ENCODE data around the gene MNT.
A peak's percentile ranks its signal among the peaks of the same experiment; 100 is the strongest.

MNT gene

GRCh38 chr17:2405247-2405926, 4.5 kb upstream of the MNT start:
- H3K27ac ChIP-seq, result no peak overlapping the region
- TF ChIP-seq ZFX (IDR thresholded peaks at IDR 0.05; ENCODE audit: borderline replicate concordance), result no peak
- TF ChIP-seq, protein P1, sequence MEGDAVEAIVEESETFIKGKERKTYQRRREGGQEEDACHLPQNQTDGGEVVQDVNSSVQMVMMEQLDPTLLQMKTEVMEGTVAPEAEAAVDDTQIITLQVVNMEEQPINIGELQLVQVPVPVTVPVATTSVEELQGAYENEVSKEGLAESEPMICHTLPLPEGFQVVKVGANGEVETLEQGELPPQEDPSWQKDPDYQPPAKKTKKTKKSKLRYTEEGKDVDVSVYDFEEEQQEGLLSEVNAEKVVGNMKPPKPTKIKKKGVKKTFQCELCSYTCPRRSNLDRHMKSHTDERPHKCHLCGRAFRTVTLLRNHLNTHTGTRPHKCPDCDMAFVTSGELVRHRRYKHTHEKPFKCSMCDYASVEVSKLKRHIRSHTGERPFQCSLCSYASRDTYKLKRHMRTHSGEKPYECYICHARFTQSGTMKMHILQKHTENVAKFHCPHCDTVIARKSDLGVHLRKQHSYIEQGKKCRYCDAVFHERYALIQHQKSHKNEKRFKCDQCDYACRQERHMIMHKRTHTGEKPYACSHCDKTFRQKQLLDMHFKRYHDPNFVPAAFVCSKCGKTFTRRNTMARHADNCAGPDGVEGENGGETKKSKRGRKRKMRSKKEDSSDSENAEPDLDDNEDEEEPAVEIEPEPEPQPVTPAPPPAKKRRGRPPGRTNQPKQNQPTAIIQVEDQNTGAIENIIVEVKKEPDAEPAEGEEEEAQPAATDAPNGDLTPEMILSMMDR (IDR thresholded peaks at IDR 0.05), result no peak

DNA sequence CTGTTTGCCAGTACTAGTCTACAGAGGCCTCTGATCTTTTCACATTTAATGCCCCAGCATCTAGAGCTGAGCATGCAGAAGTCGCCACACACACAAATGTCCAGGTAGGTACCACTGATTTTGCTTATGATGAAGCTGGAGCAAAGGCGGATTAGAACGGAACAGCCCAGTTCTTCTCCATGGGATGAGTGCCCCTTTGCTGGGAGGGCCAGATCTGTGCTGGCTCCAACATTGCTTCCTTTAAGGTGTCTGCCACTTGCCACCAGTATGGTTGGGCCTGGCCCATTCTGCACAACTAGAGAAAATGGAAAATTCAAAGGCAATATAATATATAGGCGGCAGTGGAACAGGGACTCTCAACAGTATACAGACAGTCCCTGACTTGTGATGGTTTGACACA, 2.2 kb upstream of the MNT start:
- no peak overlapping the region for H3K27ac ChIP-seq
- TF ChIP-seq, protein P1 (IDR thresholded peaks at IDR 0.05), result no peak
- TF ChIP-seq ZFX (IDR thresholded peaks at IDR 0.05; ENCODE audit: borderline replicate concordance), result no peak

DNA sequence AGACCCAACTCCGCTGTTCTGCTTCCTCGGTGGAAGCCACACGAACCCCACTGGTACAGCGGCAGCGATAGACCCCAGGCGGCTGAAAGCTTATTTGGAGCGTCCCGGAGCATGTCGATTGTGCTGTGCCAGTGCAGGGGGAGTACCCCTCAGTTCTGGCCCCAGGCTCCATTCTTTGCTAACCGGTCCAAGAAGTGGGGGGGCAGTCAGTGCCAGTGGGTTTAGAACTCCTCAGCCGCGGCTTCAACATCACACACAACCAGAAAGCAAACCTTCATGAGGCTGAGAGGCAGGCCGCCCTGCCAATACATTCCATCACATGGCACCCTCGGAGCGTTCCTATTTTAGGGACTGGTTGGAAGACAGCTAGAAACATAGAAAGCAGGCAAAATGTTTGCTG, 1.7 kb upstream of the MNT start:
- TF ChIP-seq, protein P1 (IDR thresholded peaks at IDR 0.05), result no peak
- no peak for TF ChIP-seq ZFX (IDR thresholded peaks at IDR 0.05; ENCODE audit: borderline replicate concordance)
- peak overlapping the region; percentile 94 for H3K27ac ChIP-seq

DNA sequence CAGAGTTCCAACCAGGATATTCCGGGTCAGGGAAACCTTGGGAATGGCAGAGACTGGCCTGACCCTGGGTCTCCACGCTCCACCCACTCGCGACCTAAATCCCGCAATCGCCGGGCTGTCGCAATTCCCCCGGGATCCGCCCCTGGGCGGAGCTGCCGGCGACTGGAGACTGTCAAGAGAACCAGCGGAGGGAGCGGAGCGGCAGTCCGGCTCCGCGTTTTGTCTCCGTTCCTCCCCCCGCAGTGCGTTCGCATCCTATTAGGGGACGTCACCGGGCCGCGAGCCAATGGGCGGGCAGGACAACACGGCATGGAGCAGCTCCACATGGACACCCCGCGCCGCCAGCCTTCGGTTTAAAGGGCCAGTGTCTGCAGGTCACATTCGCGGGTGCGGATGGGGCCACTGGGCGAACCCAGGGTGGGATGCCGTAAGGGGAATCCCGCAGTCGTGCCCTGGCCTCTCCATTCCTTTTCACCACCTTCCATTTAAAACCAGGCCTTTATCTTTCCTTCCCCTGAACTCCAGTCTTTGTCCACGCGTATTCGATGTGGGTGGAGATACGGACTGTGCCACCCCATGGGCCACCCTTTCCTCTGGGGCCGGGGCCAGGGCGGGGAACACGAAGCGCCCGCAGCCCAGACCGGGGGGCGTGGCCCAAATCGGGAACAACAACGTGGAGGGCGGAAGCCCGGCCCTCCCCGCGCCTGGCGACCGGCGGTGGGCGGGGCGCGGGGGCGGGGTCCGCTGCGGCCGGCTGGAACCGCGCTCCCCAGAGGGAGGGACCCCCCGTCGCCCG, 764 bp upstream of the MNT start:
- no peak for TF ChIP-seq ZFX (IDR thresholded peaks at IDR 0.05; ENCODE audit: borderline replicate concordance)
- TF ChIP-seq, protein P1 (IDR thresholded peaks at IDR 0.05), result no peak
- H3K27ac ChIP-seq, result peak overlapping the region; percentile 94

- TF ChIP-seq, protein P1 (IDR thresholded peaks at IDR 0.05), result no peak
- no peak for TF ChIP-seq ZFX (IDR thresholded peaks at IDR 0.05; ENCODE audit: borderline replicate concordance)
- H3K27ac ChIP-seq, result peak overlapping the region; percentile 94
Measured at GRCh38 chr17:2400474-2400866, 390 bp downstream of the MNT start.

GRCh38 chr17:2399572-2400473, 1.0 kb downstream of the MNT start:
- no peak for TF ChIP-seq ZFX (IDR thresholded peaks at IDR 0.05; ENCODE audit: borderline replicate concordance)
- TF ChIP-seq, protein P1 (IDR thresholded peaks at IDR 0.05), result no peak

More at GRCh38 chr17:2399572-2400473, 1.0 kb downstream of the MNT start:
- peak overlapping the region; percentile 94 for H3K27ac ChIP-seq
